ENCODE data around the gene C15orf39.

GRCh38 chr15:75154461-75155062, 47.1 kb upstream of the C15orf39 start:
- TF ChIP-seq CTCF (conservative IDR thresholded peaks at IDR 0.05; ENCODE audit: low read depth, low read length): no peak
- no peak for TF ChIP-seq EZH2 (IDR thresholded peaks at IDR 0.05; ENCODE audit: borderline replicate concordance, low read depth, low read length, poor library complexity, severe bottlenecking)
